NCI-H510A (cell line): ENCODE measurements around the gene COQ7.

Experiments
- DNase-seq: peaks from one replicate; lab custom pipeline; 2025; lab: John Stamatoyannopoulos, UW

Gene COQ7

GRCh38 chr16:19113577-19114358 is 46.4 kb downstream of the COQ7 start, which contains the start of gene ITPRIPL2:
Gene ITPRIPL2 (plus strand): TSS chr16:19113964. CDS start chr16:19114462, 498 bp downstream.
- peak; percentile 99 for DNase-seq

- peak; percentile 77 for DNase-seq
These were observed 47.1 kb downstream of the COQ7 start for GRCh38 chr16:19114359-19115147.

GRCh38 chr16:19115148-19116021 is 48.0 kb downstream of the COQ7 start:
- DNase-seq = no peak

- DNase-seq = no peak
These were observed 49.5 kb downstream of the COQ7 start for GRCh38 chr16:19116711-19117449.

GRCh38 chr16:19118938-19119431 is 51.6 kb downstream of the COQ7 start:
- DNase-seq = no peak

GRCh38 chr16:19119564-19119963 is 52.1 kb downstream of the COQ7 start:
- DNase-seq = no peak

GRCh38 chr16:19123535-19124178 is 56.2 kb downstream of the COQ7 start:
- no peak for DNase-seq

- DNase-seq = no peak
These were observed 58.9 kb downstream of the COQ7 start for GRCh38 chr16:19126300-19126699.

GRCh38 chr16:19127205-19127604 is 59.8 kb downstream of the COQ7 start:
- DNase-seq = no peak

GRCh38 chr16:19127674-19128131 is 60.3 kb downstream of the COQ7 start:
- no peak for DNase-seq

GRCh38 chr16:19128454-19129200 is 61.2 kb downstream of the COQ7 start:
- no peak for DNase-seq
